HG02852 (cell line): Measurements from ENCODE around the gene AGBL5.
A peak's percentile ranks its signal among the peaks of the same experiment; 100 is the strongest.

Experiments
- ATAC-seq: cut with Tn5 transposase; IDR thresholded peaks from one replicate; pipeline ENCODE4 v1.9.1; 2021; ENCODE audit warnings: mild to moderate bottlenecking, moderate library complexity; ENCODE audit not compliant: unreplicated experiment

AGBL5 gene

DNA sequence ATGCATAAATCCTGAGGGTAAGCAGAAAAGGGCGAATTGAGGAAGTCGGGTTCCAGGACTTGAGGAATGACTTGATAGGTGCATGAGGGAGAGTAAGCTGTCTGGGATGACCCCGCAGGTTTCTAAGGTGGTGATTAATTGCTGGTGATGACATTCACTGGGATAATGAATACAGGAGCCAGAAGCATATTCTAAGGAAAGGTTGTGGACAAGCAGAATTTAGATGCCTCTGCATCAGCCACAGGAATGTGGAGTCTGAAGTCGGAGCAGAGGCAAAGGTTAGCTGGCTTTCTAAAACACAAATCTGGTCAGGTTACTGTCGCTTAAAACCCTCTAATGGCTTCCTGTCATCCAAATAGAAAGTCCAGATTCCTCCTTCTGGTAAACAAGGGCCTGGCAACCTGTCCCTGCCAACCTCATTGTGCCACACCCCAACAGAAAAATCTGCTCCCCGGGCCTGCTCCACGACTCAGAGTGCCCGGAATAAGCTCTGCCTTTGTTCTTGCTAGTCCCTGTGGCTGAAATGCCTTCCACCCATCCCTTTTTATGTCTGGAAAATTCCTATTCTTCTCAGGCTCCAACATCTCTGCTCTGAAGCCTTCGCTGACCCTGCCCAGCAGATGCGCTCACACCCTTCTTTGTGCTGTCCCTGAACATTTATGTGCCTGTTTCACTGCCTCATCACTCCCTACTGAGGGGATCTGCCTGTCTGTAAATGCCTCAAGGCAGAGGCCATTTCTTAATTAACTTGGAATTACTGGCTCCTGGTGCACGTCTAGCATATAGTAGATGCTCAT is 30.0 kb upstream of the AGBL5 start:
- no peak for ATAC-seq

DNA sequence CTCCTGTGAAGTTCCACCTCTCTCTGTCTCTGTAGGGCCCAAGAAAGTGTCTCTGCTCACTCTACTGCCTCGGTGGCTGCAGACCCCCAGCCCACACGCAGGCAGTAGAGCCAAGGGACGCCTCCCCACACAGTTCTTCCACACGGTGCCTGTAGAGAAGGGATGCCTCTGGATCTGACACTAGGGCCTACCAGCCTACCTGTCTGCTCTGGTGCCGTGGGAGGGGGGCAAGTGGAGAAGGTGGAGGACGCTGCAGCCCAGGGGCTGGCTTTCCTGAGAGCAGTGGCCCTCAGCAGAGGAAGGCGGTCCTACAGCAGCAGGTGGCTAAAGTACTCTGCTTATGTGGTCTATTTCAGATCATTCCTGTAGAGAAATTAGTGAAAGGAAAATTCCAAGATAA is 27.7 kb upstream of the AGBL5 start:
- ATAC-seq: no peak

DNA sequence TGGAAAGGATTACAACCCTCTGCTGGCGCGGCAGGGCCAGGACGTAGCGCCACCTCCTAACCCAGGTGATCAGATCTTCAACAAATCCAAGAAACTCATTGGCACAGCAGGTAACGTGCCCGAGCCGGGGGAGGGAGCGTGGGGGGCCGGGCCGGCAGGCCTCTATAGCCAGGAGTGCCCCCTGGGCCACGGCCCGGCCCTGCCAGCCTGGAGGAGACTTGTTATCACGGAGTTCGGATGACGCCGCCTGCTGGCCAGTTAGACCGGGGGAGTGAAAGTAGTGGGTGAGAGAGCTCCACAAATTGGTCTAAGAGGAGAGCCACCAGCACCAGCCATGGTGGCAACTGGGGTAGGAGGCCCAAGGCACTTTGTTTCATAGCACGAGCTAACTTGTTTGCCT is 27.3 kb upstream of the AGBL5 start:
- no peak for ATAC-seq

DNA sequence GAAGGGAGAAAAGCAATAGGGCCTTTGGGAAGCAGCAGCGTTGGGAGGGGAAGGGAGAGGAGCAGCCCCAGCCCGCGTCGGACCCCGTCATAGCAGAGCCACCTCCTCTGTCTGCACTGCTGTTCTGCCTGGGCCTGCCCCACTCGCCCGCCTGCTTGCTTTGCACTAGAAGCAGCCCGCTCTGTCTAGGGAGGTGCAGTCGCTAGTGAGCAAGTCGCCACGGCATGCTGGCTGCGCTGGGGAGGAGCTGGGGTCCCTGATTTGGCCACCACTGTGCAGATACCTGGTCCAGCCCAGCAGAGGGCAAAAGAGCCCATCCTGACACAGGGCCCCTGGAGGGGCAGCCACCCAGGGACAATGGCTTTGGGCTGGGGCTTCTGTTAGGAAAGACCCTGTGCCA is 26.7 kb upstream of the AGBL5 start:
- no peak for ATAC-seq

DNA sequence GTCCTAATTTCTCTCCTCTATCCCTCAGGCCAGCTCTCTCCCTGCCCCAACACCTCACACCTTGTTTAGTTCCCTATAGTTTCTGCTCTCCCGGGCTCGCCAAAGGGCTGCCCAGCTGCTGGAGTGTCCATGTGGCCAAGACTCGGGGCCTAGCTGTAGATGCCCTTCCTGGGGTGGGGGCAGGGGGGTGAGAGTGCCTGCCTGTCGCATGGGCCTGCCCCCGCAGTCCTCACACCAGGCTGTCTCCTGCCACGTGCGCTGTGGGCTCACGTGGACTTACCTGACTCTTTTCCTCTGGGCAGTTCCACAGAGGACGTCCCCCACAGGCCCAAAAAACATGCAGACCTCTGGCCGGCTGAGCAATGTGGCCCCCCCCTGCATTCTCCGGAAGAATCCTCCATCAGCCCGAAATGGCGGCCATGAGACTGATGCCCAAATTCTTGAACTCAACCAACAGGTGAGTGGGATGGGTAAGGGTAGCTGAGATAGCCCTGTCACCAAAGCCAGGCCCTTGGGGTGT is 26.1 kb upstream of the AGBL5 start:
- no peak for ATAC-seq

DNA sequence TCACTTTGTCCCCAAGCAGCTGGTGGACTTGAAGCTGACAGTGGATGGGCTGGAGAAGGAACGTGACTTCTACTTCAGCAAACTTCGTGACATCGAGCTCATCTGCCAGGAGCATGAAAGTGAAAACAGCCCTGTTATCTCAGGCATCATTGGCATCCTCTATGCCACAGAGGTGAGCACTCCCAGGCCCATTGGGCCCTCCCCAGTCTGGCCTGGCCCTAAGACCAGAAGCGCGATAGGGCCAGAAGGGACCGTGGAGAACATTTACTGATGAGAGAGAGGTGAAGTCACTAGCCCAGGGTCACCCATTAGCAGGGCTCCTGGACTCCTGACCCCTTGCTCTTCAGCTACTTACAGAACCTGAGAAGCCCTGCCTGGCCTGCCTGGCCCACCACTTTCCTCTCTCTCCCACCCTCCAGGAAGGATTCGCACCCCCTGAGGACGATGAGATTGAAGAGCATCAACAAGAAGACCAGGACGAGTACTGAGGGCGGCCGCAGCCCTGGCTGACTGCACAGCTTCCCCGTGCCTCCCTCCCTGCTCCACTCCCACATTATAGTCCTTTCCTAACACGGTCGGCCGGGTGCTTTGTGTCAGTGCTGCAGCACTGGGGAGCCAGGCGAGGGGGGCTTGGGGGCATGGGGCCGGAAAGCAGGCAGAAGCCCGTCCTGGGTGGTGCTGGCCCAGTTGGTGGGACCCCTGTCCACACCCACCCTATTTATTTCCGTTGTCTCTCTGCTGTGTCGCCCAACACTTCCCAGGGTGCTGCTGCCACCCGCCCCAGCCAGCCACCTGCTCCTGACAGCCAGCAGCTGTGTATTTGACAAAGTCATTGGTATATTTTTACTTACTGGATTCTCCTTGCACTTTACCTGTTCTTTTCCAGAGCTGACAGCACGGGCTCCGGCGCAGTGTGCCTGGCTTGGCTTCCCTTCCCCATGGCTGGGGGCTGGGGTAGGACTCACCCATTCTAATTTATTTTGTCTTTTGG is 25.3 kb upstream of the AGBL5 start:
- ATAC-seq: no peak

DNA sequence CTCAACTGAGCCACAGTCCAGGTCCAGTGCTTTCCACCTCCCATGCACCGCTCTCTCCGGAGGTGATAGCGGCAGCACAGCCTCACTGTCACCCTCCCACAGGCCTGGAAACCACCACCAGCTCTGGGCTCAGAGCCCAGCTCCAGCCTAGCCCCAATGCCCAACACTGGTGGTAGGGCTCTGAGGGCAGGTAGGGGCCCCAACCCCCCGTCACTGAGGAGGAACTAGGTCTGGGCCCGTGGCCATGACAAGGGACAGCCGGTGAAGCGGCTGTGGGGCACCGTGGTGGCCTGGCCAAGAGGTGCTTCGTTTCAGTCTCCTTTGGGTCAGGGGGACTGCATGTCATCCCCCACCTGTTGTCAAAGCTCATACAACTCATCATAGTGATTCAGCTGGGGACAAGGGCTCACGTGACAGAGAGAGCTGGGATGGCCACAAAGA is 24.2 kb upstream of the AGBL5 start:
- ATAC-seq: no peak

DNA sequence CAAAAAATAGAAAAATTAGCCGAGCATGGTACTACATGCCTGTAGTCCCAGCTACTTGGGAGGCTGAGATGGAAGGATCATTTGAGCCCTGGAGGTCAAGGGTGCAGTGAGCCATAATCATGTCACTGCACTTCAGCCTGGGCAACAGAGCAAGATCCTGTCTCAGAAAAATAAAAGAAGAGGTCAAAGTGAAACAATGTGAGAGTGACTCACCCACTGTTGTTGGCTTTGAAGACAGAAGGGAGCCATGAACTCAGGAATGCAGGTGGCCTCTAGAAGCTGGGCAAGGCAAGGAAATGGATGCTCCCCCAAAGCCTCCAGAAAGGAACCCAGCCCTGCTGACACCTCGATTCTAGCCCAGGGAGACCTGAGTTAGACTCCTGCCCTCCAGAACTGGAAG is 22.4 kb upstream of the AGBL5 start:
- ATAC-seq: no peak

DNA sequence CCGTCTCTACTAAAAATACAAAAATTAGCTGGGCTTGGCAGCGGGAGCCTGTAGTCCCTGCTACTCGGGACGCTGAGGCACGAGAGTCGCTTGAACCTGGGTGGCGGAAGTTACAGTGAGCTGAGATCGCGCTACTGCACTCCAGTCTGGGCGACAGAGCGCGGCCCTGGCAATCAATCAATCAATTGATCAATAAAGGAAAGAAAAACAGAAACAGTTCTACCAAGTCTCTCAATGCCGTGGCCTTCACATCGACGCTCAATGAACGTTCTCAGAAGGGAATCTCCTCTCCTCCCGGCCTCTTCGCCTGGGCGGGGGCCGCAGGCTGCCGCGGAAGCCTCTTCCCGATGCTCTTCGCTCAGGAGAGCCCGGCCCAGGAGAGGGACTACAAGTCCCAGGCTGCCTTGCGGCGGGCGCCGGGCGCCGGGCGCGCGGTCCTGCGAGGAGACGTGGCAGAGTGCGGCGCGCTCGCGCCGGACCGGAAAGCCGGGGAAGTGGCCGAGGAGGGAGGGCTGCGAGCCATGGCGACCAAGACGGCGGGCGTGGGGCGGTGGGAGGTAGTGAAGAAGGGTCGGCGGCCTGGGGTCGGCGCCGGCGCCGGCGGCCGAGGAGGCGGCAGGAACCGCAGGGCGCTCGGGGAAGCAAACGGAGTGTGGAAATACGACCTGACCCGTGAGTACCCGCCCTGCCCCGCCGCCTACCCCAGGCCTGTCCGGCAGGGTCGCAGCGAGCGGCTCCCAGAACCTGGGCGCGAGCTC is 18.8 kb upstream of the AGBL5 start, which contains the start of gene TMEM214:
TMEM214 (plus strand) TSS at position 471 of the 758 bp plus-strand sequence; CDS start at position 522, 51 bp downstream.
- peak; percentile 95 for ATAC-seq

DNA sequence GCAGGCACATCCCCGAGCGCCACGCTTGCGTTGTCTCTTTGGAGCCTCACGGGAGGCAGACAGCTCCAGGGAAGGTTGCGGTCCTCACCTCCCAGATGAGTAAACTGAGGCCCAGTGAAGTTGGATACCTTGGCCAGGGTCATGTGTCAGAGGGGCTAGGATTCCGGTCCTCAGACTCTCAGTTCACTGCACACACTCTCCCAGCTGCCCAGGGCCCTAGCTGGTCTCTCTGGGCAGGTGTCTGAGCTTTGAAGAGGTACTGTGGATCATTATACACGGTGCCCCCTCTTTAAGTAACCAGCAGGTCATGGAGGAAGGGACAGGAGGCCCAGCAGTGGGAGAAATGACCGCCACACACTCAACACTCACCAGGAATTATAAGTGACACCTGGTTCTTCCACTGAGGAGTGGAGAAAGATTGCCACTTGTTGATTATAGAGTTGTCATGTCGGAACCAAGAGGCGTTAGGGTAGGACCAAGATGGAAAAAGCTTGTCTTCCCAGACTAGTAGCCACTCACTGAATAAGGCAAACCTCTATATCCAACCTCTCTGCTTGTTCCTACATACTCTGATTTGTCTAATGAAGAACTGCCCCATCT is 18.1 kb upstream of the AGBL5 start:
- ATAC-seq: peak; percentile 4

DNA sequence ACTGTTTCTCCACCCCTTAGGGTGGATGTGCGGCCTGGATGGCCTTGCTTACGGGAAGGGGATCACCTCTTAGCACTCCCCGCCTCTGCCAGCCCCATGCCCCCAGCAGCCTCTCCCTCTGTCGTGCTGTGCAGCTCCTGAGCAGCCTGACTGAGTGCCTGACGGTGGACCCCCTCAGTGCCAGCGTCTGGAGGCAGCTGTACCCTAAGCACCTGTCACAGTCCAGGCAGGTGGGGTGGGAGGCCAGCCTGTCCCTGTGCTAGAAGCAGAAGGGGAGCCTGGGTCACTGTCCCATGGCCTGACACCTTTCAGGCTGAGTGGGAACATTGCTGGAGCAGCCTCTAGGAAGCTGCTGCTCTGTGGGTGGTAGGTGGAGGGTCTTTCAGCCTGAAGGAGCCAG is 13.5 kb upstream of the AGBL5 start:
- no peak for ATAC-seq

DNA sequence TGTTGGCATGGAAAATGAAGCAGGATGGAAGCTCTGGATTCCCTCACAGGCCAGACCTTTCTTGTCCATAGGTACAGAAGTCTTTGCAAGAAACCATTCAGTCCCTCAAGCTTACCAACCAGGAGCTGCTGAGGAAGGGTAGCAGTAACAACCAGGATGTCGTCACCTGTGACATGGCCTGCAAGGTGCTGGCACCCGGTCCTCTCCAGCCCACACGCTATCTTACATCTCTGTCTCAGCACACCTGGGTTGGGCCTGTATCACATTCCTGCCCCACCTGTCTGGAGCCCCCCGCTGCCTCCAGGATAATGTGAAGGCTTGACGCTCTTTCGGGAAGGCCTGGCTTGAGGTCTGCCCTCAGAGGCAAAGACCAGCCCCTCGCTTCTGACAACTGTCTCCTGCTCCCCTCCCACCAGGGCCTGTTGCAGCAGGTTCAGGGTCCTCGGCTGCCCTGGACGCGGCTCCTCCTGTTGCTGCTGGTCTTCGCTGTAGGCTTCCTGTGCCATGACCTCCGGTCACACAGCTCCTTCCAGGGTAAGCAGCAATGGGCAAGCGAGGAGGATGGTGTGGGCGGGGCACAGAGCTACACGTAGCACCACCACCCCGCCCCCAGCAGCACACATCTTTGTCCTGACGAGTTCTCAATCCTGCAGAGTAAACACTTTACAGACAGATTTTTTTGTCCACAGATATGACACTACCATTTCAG is 12.7 kb upstream of the AGBL5 start:
- ATAC-seq: no peak

DNA sequence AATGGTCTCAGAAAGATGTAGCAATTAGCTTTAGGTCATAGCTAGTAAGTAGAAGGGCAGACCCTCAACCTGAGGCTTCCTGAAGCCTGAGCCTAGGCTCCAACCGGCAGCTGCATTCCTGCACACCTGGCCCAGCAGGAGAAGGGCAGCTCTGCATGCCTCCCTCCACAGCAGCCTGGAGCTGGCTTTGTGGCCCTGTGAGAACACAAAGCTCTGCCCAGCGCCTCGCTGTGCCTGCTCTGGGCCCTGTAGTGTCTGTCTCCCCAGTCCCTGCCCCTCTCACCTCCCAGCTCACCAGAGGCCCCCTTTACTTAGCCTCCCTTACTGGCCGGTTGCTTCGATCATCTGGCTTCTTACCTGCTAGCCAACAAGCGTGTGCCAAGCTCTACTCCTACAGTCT is 12.0 kb upstream of the AGBL5 start:
- no peak for ATAC-seq

DNA sequence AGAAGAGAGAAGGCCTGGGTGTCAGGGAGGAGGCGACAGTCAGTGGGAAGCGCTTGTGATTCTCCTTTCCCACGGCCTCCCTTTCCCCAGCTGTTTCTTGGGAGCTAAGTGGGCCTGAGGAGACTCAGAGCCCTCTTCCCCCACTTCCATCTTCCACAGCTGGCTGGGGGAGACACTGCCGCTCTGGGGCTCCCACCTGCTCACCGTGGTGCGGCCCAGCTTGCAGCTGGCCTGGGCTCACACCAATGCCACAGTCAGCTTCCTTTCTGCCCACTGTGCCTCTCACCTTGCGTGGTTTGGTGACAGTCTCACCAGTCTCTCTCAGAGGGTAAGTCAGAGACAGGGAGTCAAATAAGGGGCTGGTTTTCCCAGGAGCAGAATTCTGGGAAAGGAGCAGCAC is 11.6 kb upstream of the AGBL5 start:
- no peak for ATAC-seq

DNA sequence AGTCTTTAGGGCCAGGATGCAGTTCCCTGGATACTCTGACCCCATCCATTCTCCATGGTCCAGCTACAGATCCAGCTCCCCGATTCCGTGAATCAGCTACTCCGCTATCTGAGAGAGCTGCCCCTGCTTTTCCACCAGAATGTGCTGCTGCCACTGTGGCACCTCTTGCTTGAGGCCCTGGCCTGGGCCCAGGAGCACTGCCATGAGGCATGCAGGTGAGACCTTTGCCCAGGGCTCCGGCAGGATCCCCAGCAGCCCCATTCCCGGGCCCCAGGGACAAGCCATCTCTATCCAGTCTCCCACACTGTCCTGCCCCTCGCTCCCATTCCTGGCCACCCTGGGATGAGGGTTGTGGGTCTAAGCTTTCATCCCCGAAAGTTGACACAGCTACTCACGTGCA is 11.2 kb upstream of the AGBL5 start:
- no peak for ATAC-seq

DNA sequence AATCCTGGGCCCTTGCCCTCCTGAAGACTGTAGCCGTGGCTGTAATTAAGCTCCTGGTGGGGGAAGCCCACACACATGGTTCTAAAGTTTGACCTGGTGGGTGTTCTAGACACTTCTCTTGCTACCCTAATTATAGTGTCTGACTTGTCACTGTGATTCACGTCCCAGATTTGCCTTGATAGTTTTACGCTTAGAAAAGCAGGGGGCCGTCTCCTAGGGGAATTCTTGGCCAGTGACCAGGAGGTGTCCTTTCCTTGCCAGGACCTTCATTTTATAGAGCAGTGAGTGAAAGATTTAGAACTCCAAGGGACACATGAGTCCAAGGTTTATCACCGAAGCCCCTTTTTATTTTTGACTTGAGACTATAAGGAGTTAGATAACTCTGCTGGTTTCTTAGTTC is 9.7 kb upstream of the AGBL5 start:
- ATAC-seq: peak; percentile 24

DNA sequence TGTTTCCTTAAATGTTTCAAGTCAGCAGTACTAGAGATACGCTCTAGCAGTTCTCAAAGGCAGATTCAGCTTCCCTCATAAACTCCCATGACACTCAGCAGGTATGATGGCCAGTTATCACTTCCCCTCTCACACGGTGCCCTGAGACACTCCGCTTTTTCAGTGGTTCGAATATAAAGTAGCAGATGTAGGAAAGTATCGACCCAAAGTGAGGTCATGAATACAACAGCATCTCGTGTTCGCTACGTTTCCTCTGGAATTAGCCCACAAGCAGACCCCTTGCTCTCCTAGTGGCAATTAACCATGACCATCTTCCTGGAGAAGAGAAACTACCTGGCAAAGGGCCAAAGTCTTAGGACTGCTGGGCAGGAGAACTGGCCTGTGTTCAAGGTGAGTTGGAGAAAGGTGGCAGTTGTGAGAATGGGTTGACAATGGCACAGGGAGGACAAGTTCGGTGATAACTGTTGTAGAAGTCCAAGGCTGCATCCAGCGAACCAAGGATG is 9.3 kb upstream of the AGBL5 start:
- peak; percentile 59 for ATAC-seq

DNA sequence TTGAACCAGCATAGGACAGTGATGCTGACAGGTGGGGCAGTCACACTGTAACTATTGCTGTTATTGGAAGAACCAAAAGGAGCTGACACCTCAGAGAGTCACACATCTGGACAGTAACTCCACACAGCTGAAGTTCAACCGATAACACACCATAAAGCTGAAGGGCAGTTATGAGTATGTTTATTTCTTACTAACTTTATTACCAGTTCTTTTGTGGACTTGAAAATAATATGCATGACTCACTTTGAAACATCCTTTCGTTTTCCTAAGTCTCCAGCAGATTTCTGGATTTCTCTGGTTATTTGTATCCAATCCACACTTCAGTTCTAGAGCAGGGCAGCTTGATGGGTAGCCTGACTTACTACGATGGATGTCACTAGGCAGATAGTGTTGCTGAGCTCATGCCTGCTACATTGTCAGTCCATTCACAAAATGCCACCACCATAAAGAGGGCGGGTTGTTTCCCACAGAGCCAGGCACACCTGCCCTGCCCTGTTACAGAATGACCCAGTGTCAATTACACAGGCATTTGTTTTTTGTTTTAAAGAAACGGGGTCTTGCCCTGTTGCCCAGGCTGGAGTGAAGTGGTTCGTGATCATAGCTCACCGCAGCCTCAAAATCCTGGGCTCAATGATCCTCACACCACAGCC is 8.4 kb upstream of the AGBL5 start:
- no peak for ATAC-seq
